Astrocyte of the spinal cord (primary cell): ENCODE measurements around the gene IFT43.

Experiments used
- DNase-seq: peaks from one replicate; pipeline ENCODE4 v3.0.0; 2011; ENCODE audit warnings: low read depth, low spot score
- H3K4me3 ChIP-seq: 2 replicates; pipeline ENCODE4 v1.5.1; 2011; ENCODE audit warnings: low read depth, mild to moderate bottlenecking, low read length, moderate library complexity
- CTCF ChIP-seq: IDR thresholded peaks from 2 replicates; pipeline ENCODE4 v1.5.1; 2012; ENCODE audit warnings: low read depth, mild to moderate bottlenecking, low read length, inconsistent platforms
- in situ Hi-C: cut with HindIII; loops from 2 replicates; pipeline ENCODE4 v1.10.0; 2017; ENCODE audit warnings: low sequenced_read_pairs

IFT43 gene

DNA sequence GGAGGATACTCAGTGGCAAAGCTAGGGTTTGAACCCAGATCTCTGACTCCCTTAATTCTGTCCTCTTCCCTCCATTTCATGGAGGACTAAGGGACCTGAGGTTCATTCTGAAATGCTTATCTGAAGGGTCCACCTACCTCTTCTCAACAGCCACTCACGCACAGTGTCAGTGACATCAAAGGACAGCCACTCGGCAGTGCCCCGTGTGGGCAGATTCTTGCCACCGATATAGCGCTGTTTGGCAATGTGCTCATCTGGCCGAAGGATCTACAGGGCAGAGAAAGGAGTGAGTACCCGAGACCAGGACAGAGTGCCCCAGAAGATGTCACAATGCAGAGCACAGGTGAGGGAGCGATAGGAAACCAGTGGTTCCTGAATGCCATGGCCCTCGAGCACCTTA is 14.6 kb upstream of the IFT43 start:
- no peak for TF ChIP-seq CTCF
- DNase-seq, result no peak
- H3K4me3 ChIP-seq, result no peak overlapping the region
- in situ Hi-C loops, result no loop called here

- no peak for DNase-seq
- TF ChIP-seq CTCF, result no peak
- in situ Hi-C loops, result no loop called here
These were observed 14.1 kb upstream of the IFT43 start for GRCh38 chr14:75971509-75971908.

GRCh38 chr14:75972801-75973421 is 12.7 kb upstream of the IFT43 start:
- in situ Hi-C loops, result no loop called here
- no peak for DNase-seq
- no peak for TF ChIP-seq CTCF
- no peak overlapping the region for H3K4me3 ChIP-seq

More at GRCh38 chr14:75971509-75971908, 14.1 kb upstream of the IFT43 start:
- no peak overlapping the region for H3K4me3 ChIP-seq

GRCh38 chr14:75976826-75977581 is 8.6 kb upstream of the IFT43 start:
- no peak for DNase-seq
- TF ChIP-seq CTCF, result no peak
- in situ Hi-C loops, result no loop called here
- H3K4me3 ChIP-seq, result no peak overlapping the region

DNA sequence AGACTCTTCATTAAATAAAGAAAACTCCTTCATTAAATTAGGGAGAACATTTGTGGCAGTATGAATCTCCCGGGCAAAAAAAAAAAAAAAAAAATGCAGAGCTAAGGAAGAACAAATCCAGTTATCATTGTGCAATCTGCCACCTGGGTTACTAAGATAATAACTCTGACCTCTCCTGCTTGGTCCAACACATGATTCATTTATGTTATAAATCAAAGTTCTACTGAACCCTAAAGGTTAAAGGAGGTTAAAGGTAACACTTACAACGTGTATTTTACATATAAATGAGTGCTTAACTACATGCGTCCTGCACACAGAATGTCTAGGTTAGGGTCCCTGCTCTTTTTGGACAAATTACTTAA is 8.0 kb upstream of the IFT43 start:
- in situ Hi-C loops, result no loop called here
- DNase-seq, result no peak
- H3K4me3 ChIP-seq, result no peak overlapping the region
- TF ChIP-seq CTCF, result no peak

- DNase-seq, result no peak
- in situ Hi-C loops, result no loop called here
- no peak for TF ChIP-seq CTCF
- no peak overlapping the region for H3K4me3 ChIP-seq
These were observed 7.3 kb upstream of the IFT43 start for GRCh38 chr14:75978249-75978731.
